Natural killer cell (primary cell): ENCODE data around the gene BLTP3B. TPM values are rescaled to one million over a fixed set of nuclear protein-coding genes. Genes with fewer than 3 reads are reported as not detected.

ENCODE experiments used
- ATAC-seq, 3 donors: fragments of 150-1000 bp in 2 of 3; fragments of 200-7000 bp in 1 of 3; cut with Tn5 transposase; 1 replicate in 1 of 3; 2 replicates in 2 of 3; pipeline ENCODE4 v1.10.0; 2021; ENCODE audit warnings: mild to moderate bottlenecking in 2 of 3, moderate library complexity in 2 of 3
- DNase-seq, 2 donors: peaks; one replicate each; pipeline versions ENCODE4 v3.0.0 to v3.0.0-alpha.2; 2013 to 2021; ENCODE audit warnings: mixed read lengths in 1 of 2
- H3K27ac ChIP-seq: one replicate; pipeline ENCODE4 v1.5.1; 2013; ENCODE audit warnings: mild to moderate bottlenecking, low read length
- H3K27me3 ChIP-seq: one replicate; pipeline ENCODE4 v1.6.1; 2013; ENCODE audit warnings: low read length; ENCODE audit not compliant: control insufficient read depth, insufficient read depth
- H3K36me3 ChIP-seq: one replicate; pipeline ENCODE4 v1.6.1; 2013; ENCODE audit warnings: low read length; ENCODE audit not compliant: control insufficient read depth, insufficient read depth
- H3K4me1 ChIP-seq: one replicate; pipeline ENCODE4 v1.6.1; 2013; ENCODE audit warnings: low read length; ENCODE audit not compliant: control insufficient read depth, insufficient read depth
- H3K4me3 ChIP-seq: one replicate; pipeline ENCODE4 v1.5.1; 2013; ENCODE audit warnings: low read length
- H3K9me3 ChIP-seq: one replicate; pipeline ENCODE4 v1.6.1; 2013; ENCODE audit warnings: low read length; ENCODE audit not compliant: control insufficient read depth, insufficient read depth
- H3K27ac Mint-ChIP-seq, 2 donors: one replicate each; pipeline ENCODE4 v1.8.0; 2022; ENCODE audit warnings: mild to moderate bottlenecking in 2 of 2, mixed read lengths in 2 of 2, moderate library complexity in 1 of 2
- H3K27me3 Mint-ChIP-seq, 2 donors: one replicate each; pipeline ENCODE4 v1.8.0; 2022; ENCODE audit warnings: low read depth in 2 of 2, mixed read lengths in 2 of 2
- H3K36me3 Mint-ChIP-seq: one replicate; pipeline ENCODE4 v1.8.0; 2022; ENCODE audit warnings: mixed read lengths
- H3K4me1 Mint-ChIP-seq, 2 donors: one replicate each; pipeline ENCODE4 v1.8.0; 2022; ENCODE audit warnings: mixed read lengths in 2 of 2
- H3K4me3 Mint-ChIP-seq: one replicate; pipeline ENCODE4 v1.8.0; 2022; ENCODE audit warnings: mild to moderate bottlenecking, moderate library complexity, mixed read lengths
- H3K9me3 Mint-ChIP-seq, 2 donors: one replicate each; pipeline ENCODE4 v1.8.0; 2022; ENCODE audit warnings: mixed read lengths in 2 of 2
- CTCF ChIP-seq: fragments of 200-600 bp; IDR thresholded peaks from one replicate; pipeline ENCODE4 v1.8.0; 2022; ENCODE audit warnings: antibody characterized with exemption
- WGBS: methylation state at CpG from one replicate; pipeline ENCODE4 v1.1.7; 2013; ENCODE audit warnings: missing lambda C conversion rate; ENCODE audit not compliant: insufficient coverage; 5-methylcytosine and 5-hydroxymethylcytosine counted together
- intact Hi-C: fragments of 100-400 bp; cut with micrococcal nuclease; formaldehyde crosslinking; loops from one replicate; pipeline ENCODE4 v1.14.2; 2022
- total RNA-seq, 4 donors: library from RNA; stranded (reverse); fragments of 120-200 nt in 1 of 4; gene quantifications; one replicate each; pipeline versions ENCODE4 v1.2.3 to v1.2.4, GENCODE V29; 2013 to 2022

BLTP3B gene
- total RNA-seq, 3 donors from 2014 or later (not counting 1 experiment from before 2014, with no cell fraction given): 30.8 to 42.8 (median 30.9) TPM

- Mint-ChIP-seq H3K27ac (peak overlapping the region; percentile 60 to 67), H3K4me3 (peak overlapping the region; percentile 7), H3K4me1 (peaks cover 20 to 23% of the 10 kb centered on the region in 2 donors), H3K9me3 (no peaks in the 10 kb centered on the region), H3K27me3 (no peaks in the 10 kb centered on the region), H3K36me3 (no peaks in the 10 kb centered on the region)
- Histone ChIP-seq H3K36me3 (no peaks in the 10 kb centered on the region), H3K4me1 (peaks cover 5% of the 10 kb centered on the region), H3K4me3 (no peak overlapping the region), H3K27me3 (no peaks in the 10 kb centered on the region), H3K9me3 (no peaks in the 10 kb centered on the region), H3K27ac (no peak overlapping the region)
- no peak for DNase-seq
- peak in 2 of 3 donors; percentile 40 to 56 for ATAC-seq
- intact Hi-C loops: no loop called here
- TF ChIP-seq CTCF: no peak
- WGBS: no CpG with 5 or more reads among the region's 1 CpG
Observed at GRCh38 chr12:100127766-100128511, 14.7 kb downstream of the BLTP3B start.

- H3K27ac ChIP-seq: no peak overlapping the region
- Mint-ChIP-seq H3K4me3 (no peak overlapping the region), H3K4me1 (peaks cover 17 to 22% of the 10 kb centered on the region in 2 donors), H3K27ac (no peak overlapping the region), H3K9me3 (peaks cover 3 to 5% of the 10 kb centered on the region in 2 donors), H3K36me3 (peaks cover 7% of the 10 kb centered on the region), H3K27me3 (no peaks in the 10 kb centered on the region)
- TF ChIP-seq CTCF: no peak
- H3K36me3 ChIP-seq: no peaks in the 10 kb centered on the region
- no peak overlapping the region for H3K4me3 ChIP-seq
- H3K9me3 ChIP-seq: peaks cover 3% of the 10 kb centered on the region
- H3K27me3 ChIP-seq: no peaks in the 10 kb centered on the region
- intact Hi-C loops: no loop called here
- peaks cover 5% of the 10 kb centered on the region for H3K4me1 ChIP-seq
- DNase-seq (no peak), ATAC-seq (no peak)
- WGBS: 97% methylated on average over 6 of the region's 8 CpGs
Observed at GRCh38 chr12:100123316-100124095, 19.2 kb downstream of the BLTP3B start.

GRCh38 chr12:100120355-100120754 lies 22.3 kb downstream of the BLTP3B start:
- ATAC-seq (no peak), DNase-seq (no peak)
- intact Hi-C loops: no loop called here
- WGBS: no CpG with 5 or more reads among the region's 1 CpG
- no peaks in the 10 kb centered on the region for H3K27me3 Mint-ChIP-seq
- no peaks in the 10 kb centered on the region for H3K36me3 ChIP-seq
- H3K9me3 Mint-ChIP-seq: peaks cover 3 to 5% of the 10 kb centered on the region in 2 donors
- no peak overlapping the region for H3K27ac ChIP-seq
- no peak overlapping the region for H3K4me3 ChIP-seq
- peaks cover 3% of the 10 kb centered on the region for H3K9me3 ChIP-seq
- H3K4me1 Mint-ChIP-seq: peaks cover 15 to 16% of the 10 kb centered on the region in 2 donors
- no peaks in the 10 kb centered on the region for H3K27me3 ChIP-seq
- no peak overlapping the region for H3K4me3 Mint-ChIP-seq
- H3K27ac Mint-ChIP-seq: no peak overlapping the region
- no peaks in the 10 kb centered on the region for H3K4me1 ChIP-seq
- H3K36me3 Mint-ChIP-seq: peaks cover 7% of the 10 kb centered on the region
- no peak for TF ChIP-seq CTCF
